Activated CD8-positive, alpha-beta memory T cell treated with anti-CD3 and anti-CD28 coated beads for 4 hours (primary cell): Measurements from ENCODE around the gene CD200R1.
"Not testable (repeated sequence)": the region's sequence is repeated elsewhere in the genome, so short reads cannot be mapped to it uniquely, and the experiment has no call there.

Experiments used
- DNase-seq, 2 donors: peaks; one replicate each; pipeline ENCODE4 v3.0.0-alpha.2; 2020; ENCODE audit warnings: low read depth in 2 of 2

The CD200R1 gene

DNA sequence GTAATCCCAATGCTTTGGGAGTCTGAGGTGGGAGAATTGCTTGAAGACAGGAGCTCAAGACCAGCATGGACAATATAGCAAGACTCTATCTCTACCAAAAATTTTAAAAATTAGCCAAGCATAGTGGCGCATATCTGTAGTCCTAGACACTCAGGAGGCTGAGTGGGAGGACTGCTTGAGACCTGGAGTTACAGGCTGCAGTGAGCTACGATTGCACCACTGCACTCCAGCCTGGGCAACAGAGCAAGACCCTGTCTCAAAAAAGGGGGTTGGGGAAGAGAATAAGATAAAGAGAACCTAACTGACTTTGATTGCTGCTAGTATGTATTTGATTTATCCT, 755 bp downstream of the CD200R1 start:
- DNase-seq = no peak

DNA sequence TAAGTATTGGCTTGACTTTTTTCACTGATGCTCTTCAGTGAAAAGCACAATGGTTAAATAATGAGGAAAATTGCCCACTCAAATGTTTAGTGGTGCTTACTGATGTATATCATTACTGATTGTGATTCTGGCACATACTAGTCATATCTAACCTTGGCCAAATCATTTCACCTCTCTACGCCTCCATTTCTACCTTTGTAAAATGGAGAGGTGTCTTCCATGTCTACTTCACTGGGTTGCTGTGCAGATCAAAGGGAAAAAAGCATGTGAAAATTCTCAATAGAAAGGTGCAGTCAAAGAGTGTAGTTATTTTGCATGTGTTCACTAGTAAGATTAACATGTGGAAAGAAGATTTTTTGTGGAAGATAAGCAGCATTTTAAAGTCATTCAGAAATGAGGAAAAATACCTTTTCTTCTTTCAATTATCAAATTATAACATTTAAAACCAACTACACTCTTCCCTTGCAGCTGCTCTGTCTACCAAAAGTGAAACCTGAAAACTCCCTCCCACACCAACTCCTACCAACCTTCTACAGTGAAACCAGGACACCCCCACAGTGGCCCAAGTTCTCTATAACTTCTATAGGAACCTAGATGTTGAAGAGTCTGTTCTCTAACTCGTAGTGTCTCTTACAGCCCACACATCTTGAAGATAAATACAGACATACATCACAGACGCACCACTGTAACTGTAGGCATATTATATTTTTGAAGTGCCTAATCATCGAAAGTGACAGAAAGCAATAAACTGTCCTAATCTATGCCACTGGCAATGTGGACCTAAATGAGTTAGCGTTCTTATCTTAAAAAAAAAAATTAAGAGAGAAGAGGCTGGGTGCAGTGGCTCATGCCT, 1.4 kb downstream of the CD200R1 start:
- peak; percentile 27 to 64 for DNase-seq

GRCh38 chr3:112972158-112972557, 2.7 kb downstream of the CD200R1 start:
- no peak for DNase-seq

- no peak for DNase-seq
Observed at GRCh38 chr3:112967828-112968227, 7.1 kb downstream of the CD200R1 start.

DNA sequence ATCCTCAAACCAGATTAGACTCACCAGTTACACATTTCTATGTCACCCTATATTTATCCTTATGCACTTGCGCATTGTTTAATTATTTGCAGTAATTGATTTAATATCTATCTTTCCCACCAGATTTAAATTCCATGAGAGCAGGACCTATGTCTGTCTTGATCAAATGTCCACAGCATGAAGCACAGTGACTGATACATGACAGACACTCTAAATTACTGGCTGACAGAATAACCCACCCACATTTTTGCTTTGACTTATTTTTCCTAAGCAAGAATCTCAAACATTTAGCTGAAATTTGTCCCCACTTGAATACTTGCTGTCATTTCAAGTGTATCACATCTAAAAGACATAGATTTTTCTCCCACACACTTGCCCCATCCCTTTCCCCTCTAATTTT, 7.5 kb downstream of the CD200R1 start:
- DNase-seq = no peak

DNA sequence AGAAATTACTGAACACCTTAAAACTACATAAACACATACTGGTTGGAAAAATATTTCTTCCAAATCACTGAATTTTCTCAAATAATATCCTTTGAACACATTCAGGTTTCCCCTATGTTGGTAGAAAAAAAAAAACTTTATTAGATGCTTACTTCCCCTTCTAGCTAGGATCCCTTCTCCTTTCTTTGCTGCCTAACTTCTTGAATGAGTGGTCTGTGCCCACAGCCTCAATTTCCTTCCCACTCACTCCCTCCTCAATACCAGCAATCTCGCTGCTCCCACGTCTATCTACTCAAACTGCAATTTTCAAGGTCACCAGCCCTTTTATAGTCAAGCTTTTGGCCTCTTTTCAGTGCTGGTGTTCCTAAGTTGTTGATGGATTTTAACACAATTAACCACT, 8.3 kb downstream of the CD200R1 start:
- no peak for DNase-seq

- no peak for DNase-seq
Observed at GRCh38 chr3:112965656-112966055, 9.2 kb downstream of the CD200R1 start.

DNA sequence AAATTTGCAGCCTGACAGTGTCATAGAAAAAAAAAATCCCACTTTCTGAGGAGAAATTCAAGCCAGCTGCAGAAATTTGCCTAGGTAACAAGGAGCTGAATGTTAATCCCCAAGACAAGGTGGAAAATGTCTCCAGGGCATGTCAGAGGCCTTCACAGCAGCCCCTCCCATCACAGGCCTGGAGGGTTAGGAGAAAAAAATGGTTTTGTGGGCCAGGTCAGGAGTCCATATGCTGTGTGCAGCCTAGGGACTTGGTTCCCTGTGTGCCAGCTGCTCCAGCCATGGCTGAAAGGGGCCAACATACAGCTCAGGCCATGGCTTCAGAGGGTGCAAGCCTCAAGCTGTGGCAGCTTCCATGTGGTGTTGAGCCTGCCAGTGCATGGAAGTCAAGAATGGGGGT, 11.2 kb downstream of the CD200R1 start:
- DNase-seq = no peak

DNA sequence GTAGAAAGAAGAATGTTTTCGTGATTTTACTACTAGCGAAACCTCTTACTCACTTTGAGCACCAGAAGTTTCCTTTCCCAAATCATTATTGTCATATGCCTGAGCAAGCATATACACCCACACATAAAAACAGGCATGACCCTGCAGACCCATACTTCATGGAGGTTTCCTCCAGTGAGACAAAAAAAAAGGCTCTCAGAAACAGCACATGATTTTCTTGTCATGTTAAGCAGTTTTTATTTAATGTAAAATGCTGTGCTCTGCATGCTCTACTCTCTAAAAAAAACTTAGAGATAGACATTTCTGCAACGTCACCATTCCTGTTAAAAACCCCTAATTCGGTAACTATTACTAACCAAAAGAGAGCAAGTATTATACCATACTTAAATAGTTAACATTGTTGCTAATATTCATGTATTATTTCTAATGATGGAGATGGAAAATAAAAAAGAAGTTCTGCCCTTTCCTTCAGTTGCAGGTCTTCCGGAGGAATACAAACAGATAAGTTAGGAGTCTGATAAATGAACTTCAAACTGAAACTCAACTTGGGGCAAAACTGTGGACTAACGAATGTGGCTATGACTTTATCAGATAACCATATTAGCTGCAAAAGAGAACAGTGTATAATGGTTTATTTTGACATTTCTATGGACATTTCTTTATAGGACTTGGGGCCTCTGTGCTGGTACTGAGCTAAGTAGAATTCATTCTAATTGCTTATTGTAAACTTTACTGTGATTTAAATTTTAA, 15.9 kb downstream of the CD200R1 start:
- DNase-seq = no peak

GRCh38 chr3:112956351-112956750, 18.6 kb downstream of the CD200R1 start:
- no peak for DNase-seq

DNA sequence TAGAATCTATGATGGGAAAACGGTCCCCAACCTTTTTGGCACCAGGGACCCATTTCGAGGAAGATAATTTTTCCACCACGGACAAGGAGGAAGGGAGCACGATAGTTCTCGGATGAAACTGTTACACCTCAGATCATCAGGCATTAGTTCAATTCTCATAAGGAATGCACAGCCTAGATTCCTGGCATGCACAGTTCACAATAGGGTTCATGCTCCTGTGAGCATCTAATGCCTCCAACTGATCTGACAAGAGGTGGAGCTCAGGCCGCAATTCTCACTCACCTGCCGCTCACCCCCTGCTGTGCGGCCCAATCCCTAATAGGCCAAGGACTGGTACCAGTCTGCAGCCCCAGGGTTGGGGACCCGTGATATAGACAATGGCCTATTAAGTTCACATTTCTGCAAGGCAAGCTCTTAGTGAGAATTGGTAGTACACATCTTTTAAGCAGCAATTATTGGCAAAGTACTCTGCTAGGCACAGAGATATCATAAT, 26.5 kb downstream of the CD200R1 start:
- no peak for DNase-seq

DNA sequence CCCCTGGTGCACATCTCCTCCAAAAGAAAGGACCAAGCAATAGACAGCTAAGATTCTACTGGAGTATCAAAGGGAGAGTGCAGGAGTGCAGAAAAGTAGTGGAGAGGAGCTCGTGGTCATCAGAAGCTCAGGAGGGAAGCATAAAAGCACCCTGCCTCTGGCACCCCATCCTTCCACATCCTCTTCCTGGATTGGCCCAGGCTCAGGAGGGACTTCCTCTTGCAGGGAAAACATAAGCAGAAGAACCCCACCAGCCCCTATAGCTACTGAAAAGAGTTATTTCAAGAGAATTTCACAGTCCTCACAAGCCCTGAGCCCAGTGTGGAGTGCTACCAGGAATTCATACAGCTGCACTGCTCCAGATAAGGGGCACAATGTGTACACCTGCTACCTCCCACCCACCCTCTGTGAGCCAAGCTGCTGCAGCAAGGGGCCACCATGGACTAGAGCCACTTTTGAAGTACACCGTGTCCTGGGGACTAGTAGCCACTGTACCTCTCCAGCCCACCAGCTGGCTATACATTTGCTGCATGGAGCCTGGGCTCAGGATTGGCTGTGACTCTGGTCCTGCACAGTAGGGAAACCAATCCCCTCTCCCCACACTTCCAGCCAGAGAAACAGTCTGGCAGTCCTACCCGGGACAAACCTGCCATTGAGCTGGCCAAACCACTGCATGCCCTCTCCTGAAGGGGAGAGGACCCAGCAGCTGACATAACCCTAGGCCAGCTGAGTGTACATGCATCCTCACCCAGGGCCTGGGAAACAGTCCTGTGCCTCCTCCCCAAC, 43.0 kb downstream of the CD200R1 start:
- DNase-seq = no peak

- DNase-seq = no peak
Observed at GRCh38 chr3:112930771-112931170, 44.1 kb downstream of the CD200R1 start.

- DNase-seq = no peak
Observed at GRCh38 chr3:112925969-112926368, 48.9 kb downstream of the CD200R1 start.

- no peak for DNase-seq
Observed at GRCh38 chr3:112925560-112925959, 49.3 kb downstream of the CD200R1 start.

DNA sequence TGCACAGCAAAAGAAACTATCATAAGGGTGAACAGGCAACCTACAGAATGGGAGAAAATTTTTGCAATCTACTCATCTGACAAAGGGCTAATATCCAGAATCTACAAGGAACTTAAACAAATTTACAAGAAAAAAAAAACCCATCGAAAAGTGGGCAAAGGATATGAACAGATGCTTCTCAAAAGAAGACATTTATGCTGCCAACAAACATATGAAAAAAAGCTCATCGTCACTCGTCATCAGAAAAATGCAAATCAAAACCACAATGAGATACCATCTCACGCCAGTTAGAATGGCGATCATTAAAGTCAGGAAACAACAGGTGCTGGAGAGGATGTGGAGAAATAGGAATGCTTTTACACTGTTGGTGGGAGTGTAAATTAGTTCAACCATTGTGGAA, 55.4 kb downstream of the CD200R1 start:
- not testable (repeated sequence) for DNase-seq

GRCh38 chr3:112908252-112908651, 66.7 kb downstream of the CD200R1 start:
- no peak for DNase-seq

DNA sequence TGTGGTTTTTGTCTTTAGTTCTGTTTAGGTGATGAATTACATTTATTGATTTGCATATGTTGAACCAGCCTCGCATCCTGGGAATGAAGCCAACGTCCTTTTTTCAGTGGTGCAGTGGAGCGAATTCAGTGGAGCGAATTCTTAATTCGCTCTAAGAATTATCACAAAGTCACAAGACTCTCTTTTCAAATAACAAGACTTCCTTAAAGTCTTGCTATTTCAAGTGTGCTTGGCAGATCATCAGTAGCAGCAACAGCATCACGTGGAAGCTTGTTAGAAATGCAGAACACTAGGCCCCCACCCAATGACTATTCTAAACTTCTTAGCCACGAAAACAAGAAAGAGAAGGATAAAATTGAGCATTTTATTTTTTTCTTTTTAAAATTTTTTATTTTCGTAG, 70.1 kb downstream of the CD200R1 start:
- DNase-seq = no peak

DNA sequence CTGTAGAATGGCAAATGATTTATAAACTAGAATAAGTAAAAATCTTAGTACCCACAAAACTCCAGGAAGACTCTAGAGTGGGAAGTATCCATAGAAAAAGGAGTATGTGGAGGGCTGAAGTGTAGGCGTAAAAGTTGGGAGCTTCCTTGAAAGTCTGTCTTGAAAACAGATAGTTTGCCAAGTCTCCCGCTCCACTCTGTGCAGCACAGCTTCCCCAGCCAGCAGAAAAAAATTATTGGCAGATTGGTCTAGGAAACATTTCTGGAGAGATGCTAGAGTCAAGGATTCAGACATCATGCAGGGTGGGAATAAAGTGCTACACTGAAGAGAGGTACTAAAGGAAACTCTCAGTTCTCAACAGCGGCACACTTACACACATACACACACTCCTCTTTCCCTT, 74.8 kb downstream of the CD200R1 start:
- no peak for DNase-seq

- DNase-seq = no peak
Observed at GRCh38 chr3:112897791-112898190, 77.1 kb downstream of the CD200R1 start.

- no peak for DNase-seq
Observed at GRCh38 chr3:112894258-112894657, 80.6 kb downstream of the CD200R1 start.

GRCh38 chr3:112889357-112889756, 85.5 kb downstream of the CD200R1 start:
- no peak for DNase-seq
